Upper lobe of left lung (tissue), 6 donors: ENCODE results near the gene DCST2. TPM values are rescaled to one million over a fixed set of nuclear protein-coding genes. Genes with fewer than 3 reads are reported as not detected.

Experiments used
- ATAC-seq, 2 donors: fragments of 200-7000 bp; cut with Tn5 transposase; one replicate each; pipeline ENCODE4 v1.9.1; 2022; ENCODE audit warnings: mild to moderate bottlenecking in 2 of 2, moderate library complexity in 2 of 2; ENCODE audit not compliant: low FRiP score in 2 of 2
- DNase-seq, 2 donors: peaks; one replicate each; pipeline ENCODE4 v3.0.0-alpha.2; 2019 to 2020
- H3K27ac ChIP-seq, 4 donors: fragments of 200-600 bp; sonication (generic); one replicate each; pipeline ENCODE4 v1.5.1; 2016 to 2019
- H3K27me3 ChIP-seq, 4 donors: fragments of 200-600 bp; sonication (generic); one replicate each; pipeline ENCODE4 v1.5.1; 2017 to 2019
- H3K36me3 ChIP-seq, 4 donors: fragments of 200-600 bp; sonication (generic); one replicate each; pipeline ENCODE4 v1.5.1; 2016 to 2019
- H3K4me1 ChIP-seq, 4 donors: fragments of 200-600 bp; sonication (generic); one replicate each; pipeline ENCODE4 v1.5.1; 2018 to 2019
- H3K4me3 ChIP-seq, 4 donors: fragments of 200-600 bp; sonication (generic); one replicate each; pipeline ENCODE4 v1.5.1; 2017 to 2019; ENCODE audit warnings: mild to moderate bottlenecking in 2 of 4, moderate library complexity in 1 of 4
- H3K9me3 ChIP-seq, 4 donors: fragments of 200-600 bp; sonication (generic); one replicate each; pipeline ENCODE4 v1.5.1; 2018 to 2019
- EP300 ChIP-seq, 4 donors: sonication (generic); formaldehyde crosslinking; IDR thresholded peaks; one replicate each; pipeline ENCODE4 v1.5.1; 2017; ENCODE audit warnings: antibody characterized with exemption in 4 of 4, control low read depth in 2 of 4
- POLR2A ChIP-seq, 4 donors: fragments of 450-650 bp; IDR thresholded peaks; one replicate each; pipeline ENCODE4 v1.5.1; 2016 to 2017; ENCODE audit warnings: antibody characterized with exemption in 4 of 4, mild to moderate bottlenecking in 2 of 4
- POLR2AphosphoS5 ChIP-seq, 2 donors: sonication (generic); formaldehyde crosslinking; IDR thresholded peaks; one replicate each; pipeline ENCODE4 v1.5.1; 2017; ENCODE audit warnings: antibody characterized with exemption in 2 of 2
- WGBS, 2 donors: methylation state at CpG; one replicate each; pipeline ENCODE4 v1.1.5; 2017 to 2018; 5-methylcytosine and 5-hydroxymethylcytosine counted together
- total RNA-seq, 6 donors: library from RNA; depleted of rRNA in 4 of 6; stranded (reverse); fragments of >200 nt in 4 of 6; gene quantifications; one replicate each; pipeline versions ENCODE4 v1.1.0 to v1.2.1, GENCODE V29; 2016 to 2021
- TF ChIP-seq, protein P1 (sequence below), 6 experiments: fragments of 450-650 bp in 4 of 6; fragments of 200-600 bp in 2 of 6; sonication (generic) in 2 of 6; IDR thresholded peaks; one replicate each; pipeline ENCODE4 v1.5.1; 2016 to 2019; ENCODE audit warnings: antibody characterized with exemption in 6 of 6
- donor health status: DM: no; HTN: no; CAD: no; lungs with moderate emphysema.
- donor health status: DM: no; HTN: yes; CAD: no; lungs with severe emphysema.

DCST2 gene
- 1 to 10 TPM in 4 of 6 donors, under 1 TPM in 2; 0.49 to 2.1 (median 1.1) TPM for total RNA-seq

DNA sequence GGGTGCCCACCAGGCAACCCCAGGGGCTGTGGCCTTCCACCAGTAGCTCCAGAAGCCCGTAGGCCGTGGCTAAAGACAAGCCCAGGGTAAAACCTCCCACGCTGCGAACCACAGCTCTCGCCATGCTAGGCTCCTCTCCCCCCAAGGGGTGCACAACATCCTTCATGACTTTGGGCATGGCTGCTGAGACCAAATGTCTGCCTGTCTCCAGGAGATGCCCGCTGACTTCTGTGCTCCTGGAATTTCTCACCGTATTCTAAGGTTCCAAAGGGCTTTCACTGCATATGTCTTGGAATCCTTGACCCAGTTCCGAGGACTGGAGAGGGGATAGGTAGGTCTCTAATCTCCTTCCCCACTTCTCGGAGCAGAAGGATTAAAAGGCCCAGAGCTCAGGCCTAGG lies at the start of gene DCST2, which contains the start of gene DCST1:
Gene DCST2 (minus strand): TSS at position 258 of the 400 bp plus-strand sequence. CDS start 80 bp downstream, at position 178.
Gene DCST1 (plus strand): TSS at position 301 of the 400 bp plus-strand sequence. CDS start 213 bp downstream, outside the sequence.
- Histone ChIP-seq H3K36me3 (no peaks in the 10 kb centered on the region), H3K27me3 (no peaks in the 10 kb centered on the region), H3K9me3 (no peaks in the 10 kb centered on the region), H3K27ac (no peak within 1 kb of the TSS), H3K4me3 (no peak within 1 kb of the TSS), H3K4me1 (peaks cover 0 to 4% (median 2%) of the 10 kb centered on the region in 4 donors)
- 95 to 98% methylated on average over 7 to 9 of the region's 9 CpGs for WGBS, 2 donors
- ATAC-seq (no peak), DNase-seq (no peak)
- no peak for TF ChIP-seq POLR2AphosphoS5 (IDR thresholded peaks at IDR 0.05)
- TF ChIP-seq POLR2A (IDR thresholded peaks at IDR 0.05) = no peak
- no peak for TF ChIP-seq EP300 (IDR thresholded peaks at IDR 0.05)
- TF ChIP-seq, protein P1, sequence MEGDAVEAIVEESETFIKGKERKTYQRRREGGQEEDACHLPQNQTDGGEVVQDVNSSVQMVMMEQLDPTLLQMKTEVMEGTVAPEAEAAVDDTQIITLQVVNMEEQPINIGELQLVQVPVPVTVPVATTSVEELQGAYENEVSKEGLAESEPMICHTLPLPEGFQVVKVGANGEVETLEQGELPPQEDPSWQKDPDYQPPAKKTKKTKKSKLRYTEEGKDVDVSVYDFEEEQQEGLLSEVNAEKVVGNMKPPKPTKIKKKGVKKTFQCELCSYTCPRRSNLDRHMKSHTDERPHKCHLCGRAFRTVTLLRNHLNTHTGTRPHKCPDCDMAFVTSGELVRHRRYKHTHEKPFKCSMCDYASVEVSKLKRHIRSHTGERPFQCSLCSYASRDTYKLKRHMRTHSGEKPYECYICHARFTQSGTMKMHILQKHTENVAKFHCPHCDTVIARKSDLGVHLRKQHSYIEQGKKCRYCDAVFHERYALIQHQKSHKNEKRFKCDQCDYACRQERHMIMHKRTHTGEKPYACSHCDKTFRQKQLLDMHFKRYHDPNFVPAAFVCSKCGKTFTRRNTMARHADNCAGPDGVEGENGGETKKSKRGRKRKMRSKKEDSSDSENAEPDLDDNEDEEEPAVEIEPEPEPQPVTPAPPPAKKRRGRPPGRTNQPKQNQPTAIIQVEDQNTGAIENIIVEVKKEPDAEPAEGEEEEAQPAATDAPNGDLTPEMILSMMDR (IDR thresholded peaks at IDR 0.05) = no peak

DNA sequence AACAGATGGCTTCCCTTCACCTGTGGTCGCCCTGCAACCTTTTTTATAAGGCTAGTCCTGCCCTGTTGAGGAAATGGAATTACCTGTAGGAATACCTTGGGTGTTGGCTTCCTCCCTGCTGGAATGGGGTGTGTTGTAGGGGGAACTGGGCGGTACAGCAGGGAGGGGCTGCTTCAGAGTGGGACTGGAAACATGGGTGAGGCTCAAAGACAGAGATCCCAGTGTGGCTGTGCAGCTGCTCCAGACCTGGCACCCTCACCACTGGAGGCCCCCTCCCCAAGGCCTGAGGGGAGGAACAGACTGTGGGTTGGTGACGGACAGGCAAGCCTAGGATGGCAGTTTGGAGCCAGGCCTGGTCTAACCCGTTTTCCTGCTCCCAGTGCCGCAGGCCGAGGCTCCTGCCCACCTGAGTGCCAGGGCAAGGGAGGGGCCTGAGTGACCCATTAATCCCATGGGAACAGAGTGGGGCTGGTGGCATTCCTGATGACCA lies 49.5 kb upstream of the DCST2 start:
- no peak overlapping the region for H3K27ac ChIP-seq
- 51 to 67% methylated on average over 2 to 5 of the region's 6 CpGs for WGBS, 2 donors
- H3K36me3 ChIP-seq = no peaks in the 10 kb centered on the region
- H3K27me3 ChIP-seq = peaks cover 9 to 60% (median 47%) of the 10 kb centered on the region in 4 donors
- H3K4me3 ChIP-seq = no peak overlapping the region
- TF ChIP-seq POLR2A (IDR thresholded peaks at IDR 0.05) (no peak), POLR2AphosphoS5 (IDR thresholded peaks at IDR 0.05) (no peak), EP300 (IDR thresholded peaks at IDR 0.05) (no peak)
- TF ChIP-seq, protein P1 (IDR thresholded peaks at IDR 0.05) = no peak
- peaks cover 64 to 75% (median 66%) of the 10 kb centered on the region in 4 donors for H3K4me1 ChIP-seq
- ATAC-seq (no peak), DNase-seq (no peak)
- no peaks in the 10 kb centered on the region for H3K9me3 ChIP-seq

DNA sequence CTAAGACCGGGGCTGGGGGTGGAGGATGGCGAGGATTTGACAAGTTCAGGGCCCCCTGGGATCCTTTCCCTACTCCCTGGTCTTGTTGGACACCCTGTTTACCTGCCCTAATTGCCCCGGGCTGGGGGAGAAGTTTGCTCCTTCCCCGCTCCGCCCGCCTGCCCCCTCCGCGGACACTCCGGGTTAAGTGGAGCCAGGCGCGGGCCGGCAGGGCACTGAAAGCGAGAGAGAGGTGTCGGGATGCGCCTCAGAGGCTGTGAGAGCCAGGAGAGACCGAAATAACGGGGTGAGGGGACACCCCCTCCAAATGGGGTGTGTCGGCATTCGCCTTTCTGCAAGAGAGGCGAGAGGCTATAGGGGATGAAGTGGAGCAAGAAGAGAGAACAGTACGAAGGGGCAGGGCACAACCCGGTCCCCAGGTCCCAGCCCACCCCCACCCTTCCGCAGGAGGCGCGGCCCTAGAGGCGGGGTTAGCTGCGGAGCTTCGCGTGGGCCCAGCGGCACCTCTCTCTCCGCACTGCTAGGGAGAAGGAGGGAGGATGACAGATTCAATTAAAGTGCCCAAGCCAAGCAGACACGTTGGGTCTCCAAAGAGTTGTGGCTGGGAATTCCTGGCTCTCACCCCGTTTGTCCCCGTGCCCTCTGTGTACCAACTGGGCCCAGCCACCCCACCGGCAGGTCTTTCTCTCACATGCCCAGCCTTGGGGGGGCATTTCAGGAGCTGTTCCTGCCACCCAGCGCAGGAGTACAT lies 48.9 kb upstream of the DCST2 start:
- TF ChIP-seq, protein P1 (IDR thresholded peaks at IDR 0.05) = no peak
- TF ChIP-seq POLR2AphosphoS5 (IDR thresholded peaks at IDR 0.05) = no peak
- TF ChIP-seq EP300 (IDR thresholded peaks at IDR 0.05) = no peak
- no peak for TF ChIP-seq POLR2A (IDR thresholded peaks at IDR 0.05)
- DNase-seq (peak in 1 of 2 donors; percentile 74), ATAC-seq (no peak)
- no peaks in the 10 kb centered on the region for H3K9me3 ChIP-seq
- H3K27me3 ChIP-seq = peaks cover 9 to 60% (median 47%) of the 10 kb centered on the region in 4 donors
- H3K27ac ChIP-seq = no peak overlapping the region
- H3K4me1 ChIP-seq = peaks cover 64 to 75% (median 66%) of the 10 kb centered on the region in 4 donors
- peak overlapping the region in 3 of 4 donors; percentile 11 to 32 (median 24) for H3K4me3 ChIP-seq
- H3K36me3 ChIP-seq = no peaks in the 10 kb centered on the region
- WGBS, 2 donors = 2 to 6% methylated on average over 24 to 36 of the region's 36 CpGs

DNA sequence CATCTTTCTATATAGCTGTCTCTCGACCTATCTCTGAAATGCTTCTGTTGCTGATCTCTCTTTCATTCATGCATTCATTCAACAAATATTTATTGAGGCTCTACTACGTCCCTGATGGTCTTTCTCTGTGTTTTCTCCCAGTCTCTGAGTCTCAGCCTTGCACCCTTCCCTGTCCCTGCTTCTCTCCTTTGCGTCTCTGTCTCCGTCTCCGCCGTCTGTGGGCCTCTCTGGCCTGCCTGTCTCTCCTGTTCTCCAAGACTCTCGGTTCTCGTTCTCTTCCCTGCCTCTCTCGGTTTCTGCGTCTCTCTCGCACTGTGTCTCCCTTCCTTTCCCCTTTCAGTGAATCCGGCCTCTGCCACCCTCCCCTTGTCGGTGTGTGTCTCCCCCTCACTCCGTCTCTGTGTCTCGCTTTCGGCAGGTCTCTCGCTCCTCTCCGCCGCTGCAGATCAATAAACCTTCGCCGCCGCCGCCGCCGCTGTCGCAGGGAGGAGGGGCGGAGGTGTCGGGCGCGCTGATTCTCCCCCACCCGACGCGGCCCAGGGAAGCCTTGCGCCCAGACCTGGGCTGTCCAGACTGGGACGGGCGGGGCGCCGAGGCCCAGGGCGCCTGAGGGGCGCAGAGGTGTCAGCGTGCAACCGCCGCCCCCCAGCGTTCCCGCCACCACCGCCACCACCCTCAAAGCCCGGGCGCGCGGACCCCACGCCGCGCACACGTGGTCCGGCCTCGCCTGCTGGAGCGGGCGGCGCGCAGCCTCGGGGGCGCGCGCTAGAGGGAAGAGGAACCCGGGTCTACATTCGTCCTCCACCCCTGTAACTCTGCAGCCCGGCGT lies 48.1 kb upstream of the DCST2 start:
- WGBS, 2 donors = 6 to 8% methylated on average over 22 to 31 of the region's 68 CpGs
- H3K27ac ChIP-seq = no peak overlapping the region
- H3K4me1 ChIP-seq = peaks cover 64 to 75% (median 66%) of the 10 kb centered on the region in 4 donors
- ATAC-seq (no peak), DNase-seq (peak in 1 of 2 donors; percentile 86)
- peak overlapping the region in 3 of 4 donors; percentile 11 to 32 (median 24) for H3K4me3 ChIP-seq
- H3K27me3 ChIP-seq = peaks cover 9 to 60% (median 47%) of the 10 kb centered on the region in 4 donors
- H3K36me3 ChIP-seq = no peaks in the 10 kb centered on the region
- TF ChIP-seq, protein P1 (IDR thresholded peaks at IDR 0.05) = no peak
- TF ChIP-seq POLR2A (IDR thresholded peaks at IDR 0.05) = no peak
- no peak for TF ChIP-seq POLR2AphosphoS5 (IDR thresholded peaks at IDR 0.05)
- no peak for TF ChIP-seq EP300 (IDR thresholded peaks at IDR 0.05)
- no peaks in the 10 kb centered on the region for H3K9me3 ChIP-seq
